Hepatocyte (in vitro differentiated cells): ENCODE data around the gene SERAC1.

Experiments
- CTCF ChIP-seq: fragments of 200-600 bp; sonication (generic); IDR thresholded peaks from 2 replicates; pipeline ENCODE4 v1.5.1; 2016; ENCODE audit warnings: antibody characterized with exemption, mild to moderate bottlenecking; ENCODE audit not compliant: poor library complexity
- EZH2 ChIP-seq: fragments of 200-600 bp; sonication (generic); IDR thresholded peaks from 2 replicates; pipeline ENCODE4 v1.6.1; 2016; ENCODE audit warnings: antibody characterized with exemption, mild to moderate bottlenecking, borderline replicate concordance
- EZH2phosphoT487 ChIP-seq: fragments of 200-600 bp; sonication (generic); IDR thresholded peaks from one replicate; pipeline ENCODE4 v1.6.1; 2018; ENCODE audit warnings: antibody characterized with exemption, mild to moderate bottlenecking, low read depth, moderate library complexity; ENCODE audit not compliant: unreplicated experiment, severe bottlenecking

- no peak for TF ChIP-seq CTCF
- no peak for TF ChIP-seq EZH2
- TF ChIP-seq EZH2phosphoT487 = no peak
These were observed 101.8 kb downstream of the SERAC1 start for GRCh38 chr6:158066136-158066781.
